Kidney (tissue), 14 donors: ENCODE data around the gene CKAP5. TPM values are rescaled to one million over a fixed set of nuclear protein-coding genes. Genes with fewer than 3 reads are reported as not detected.

Experiments used
- DNase-seq, 5 donors: peaks; one replicate each; pipeline ENCODE4 v3.0.0-alpha.2; 2013 to 2020
- FAIRE-seq: peaks from 2 replicates; lab custom pipeline; 2012; peaks lifted over from hg19 to GRCh38; lab: Jason Lieb, UNC
- H3K27ac ChIP-seq, 2 donors: one replicate each; pipeline ENCODE4 v1.7.0; 2013; ENCODE audit warnings: low read depth in 2 of 2, low read length in 2 of 2, inconsistent platforms in 1 of 2
- H3K27me3 ChIP-seq: one replicate; pipeline ENCODE4 v1.7.1; 2013; ENCODE audit warnings: low read length, inconsistent platforms; ENCODE audit not compliant: control insufficient read depth, insufficient read depth
- H3K36me3 ChIP-seq, 3 donors: one replicate each; pipeline versions ENCODE4 v1.7.0 to v1.7.1; 2013; ENCODE audit warnings: low read length in 3 of 3, control low read depth in 1 of 3, inconsistent platforms in 1 of 3; ENCODE audit not compliant: insufficient read depth in 3 of 3, control insufficient read depth in 2 of 3
- H3K4me1 ChIP-seq, 3 donors: one replicate each; pipeline versions ENCODE4 v1.7.0 to v1.7.1; 2013; ENCODE audit warnings: low read length in 3 of 3, inconsistent platforms in 1 of 3, low read depth in 1 of 3; ENCODE audit not compliant: control insufficient read depth in 2 of 3, insufficient read depth in 2 of 3
- H3K4me3 ChIP-seq, 3 donors: one replicate each; pipeline versions ENCODE4 v1.7.0 to v1.8.1; 2013; ENCODE audit warnings: low read length in 3 of 3, control low read depth in 1 of 3, inconsistent platforms in 1 of 3
- H3K9ac ChIP-seq, 3 donors: one replicate each; pipeline versions ENCODE4 v1.7.0 to v1.7.1; 2013; ENCODE audit warnings: low read length in 3 of 3, control low read depth in 1 of 3, inconsistent platforms in 1 of 3
- H3K9me3 ChIP-seq, 3 donors: one replicate each; pipeline versions ENCODE4 v1.7.0 to v1.7.1; 2013; ENCODE audit warnings: low read length in 3 of 3, control low read depth in 1 of 3, inconsistent platforms in 1 of 3; ENCODE audit not compliant: control insufficient read depth in 2 of 3, insufficient read depth in 1 of 3
- CTCF ChIP-seq: IDR thresholded peaks from 3 replicates; pipeline ENCODE4 v1.5.1; 2012; ENCODE audit warnings: mild to moderate bottlenecking, moderate library complexity, borderline replicate concordance; ENCODE audit not compliant: insufficient read depth; ENCODE audit errors: extremely low read depth
- intact Hi-C: fragments of 100-400 bp; cut with DNase I; formaldehyde crosslinking; loops from one replicate; pipeline ENCODE4 v1.11.1; 2022
- polyA plus RNA-seq: library from polyadenylated mRNA; stranded (reverse); fragments of 350-450 nt; fragmentation: Illumina TruSeq; extraction: RNeasy Lipid Tissue Mini Kit (QIAGEN cat#74804); gene quantifications from one replicate; pipeline ENCODE4 v1.2.3, GENCODE V29; 2014; ENCODE audit warnings: low read depth, low replicate concordance; ENCODE audit not compliant: insufficient read depth
- total RNA-seq: library from RNA; stranded (reverse); fragmentation: NEBNext Ultra II Directional; extraction: Animal tissue kit (Norgen Biotek cat#: 25700); gene quantifications from one replicate; pipeline ENCODE4 v1.2.1, GENCODE V29; 2021
- donor health status: control.
- donor health status: control.
- donor health status: control.
- donor health status: control.
- donor health status: control.
- donor health status: DM: yes; HTN: yes; CAD: no.
- donor health status: Normal renal cell carcinoma (clear cell type).

Gene CKAP5
- total and polyA plus RNA-seq, 2 donors from 2014 or later: 10.8 to 51.9 TPM

GRCh38 chr11:46858920-46859546 is 13.0 kb upstream of the CKAP5 start:
- no peak overlapping the region for H3K9ac ChIP-seq
- no peak for FAIRE-seq
- no peaks in the 10 kb centered on the region for H3K4me1 ChIP-seq
- H3K4me3 ChIP-seq: no peak overlapping the region
- intact Hi-C loops: no loop called here
- DNase-seq: no peak
- peaks cover 0 to 3% (median 0%) of the 10 kb centered on the region in 3 donors for H3K36me3 ChIP-seq
- no peak for TF ChIP-seq CTCF
- no peak overlapping the region for H3K27ac ChIP-seq
- H3K27me3 ChIP-seq: no peaks in the 10 kb centered on the region
- no peaks in the 10 kb centered on the region for H3K9me3 ChIP-seq

DNA sequence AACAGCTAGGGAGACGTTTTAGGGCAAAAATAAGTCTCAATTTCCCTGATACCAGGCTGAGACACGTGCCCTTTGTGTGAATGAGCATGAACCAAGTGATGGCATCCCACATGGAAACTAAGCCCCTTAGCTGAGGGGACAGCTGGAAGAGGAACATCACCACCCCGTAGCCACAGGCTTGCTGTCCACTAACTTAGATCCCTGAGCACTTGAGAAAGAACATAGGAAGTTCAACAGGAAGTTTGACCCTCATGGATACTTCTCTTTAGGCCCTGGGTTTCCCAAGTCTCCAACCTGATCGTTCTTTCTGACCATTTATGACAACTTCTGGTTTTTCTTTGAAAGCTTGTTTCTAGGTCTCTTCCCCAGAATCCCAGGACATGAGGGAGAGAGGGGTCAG is 11.6 kb upstream of the CKAP5 start:
- Histone ChIP-seq H3K4me3 (no peak overlapping the region), H3K4me1 (no peaks in the 10 kb centered on the region), H3K9ac (no peak overlapping the region), H3K27ac (no peak overlapping the region), H3K27me3 (no peaks in the 10 kb centered on the region), H3K36me3 (peaks cover 0 to 3% (median 0%) of the 10 kb centered on the region in 3 donors), H3K9me3 (no peaks in the 10 kb centered on the region)
- no peak for TF ChIP-seq CTCF
- DNase-seq (no peak), FAIRE-seq (no peak)
- intact Hi-C loops: no loop called here

DNA sequence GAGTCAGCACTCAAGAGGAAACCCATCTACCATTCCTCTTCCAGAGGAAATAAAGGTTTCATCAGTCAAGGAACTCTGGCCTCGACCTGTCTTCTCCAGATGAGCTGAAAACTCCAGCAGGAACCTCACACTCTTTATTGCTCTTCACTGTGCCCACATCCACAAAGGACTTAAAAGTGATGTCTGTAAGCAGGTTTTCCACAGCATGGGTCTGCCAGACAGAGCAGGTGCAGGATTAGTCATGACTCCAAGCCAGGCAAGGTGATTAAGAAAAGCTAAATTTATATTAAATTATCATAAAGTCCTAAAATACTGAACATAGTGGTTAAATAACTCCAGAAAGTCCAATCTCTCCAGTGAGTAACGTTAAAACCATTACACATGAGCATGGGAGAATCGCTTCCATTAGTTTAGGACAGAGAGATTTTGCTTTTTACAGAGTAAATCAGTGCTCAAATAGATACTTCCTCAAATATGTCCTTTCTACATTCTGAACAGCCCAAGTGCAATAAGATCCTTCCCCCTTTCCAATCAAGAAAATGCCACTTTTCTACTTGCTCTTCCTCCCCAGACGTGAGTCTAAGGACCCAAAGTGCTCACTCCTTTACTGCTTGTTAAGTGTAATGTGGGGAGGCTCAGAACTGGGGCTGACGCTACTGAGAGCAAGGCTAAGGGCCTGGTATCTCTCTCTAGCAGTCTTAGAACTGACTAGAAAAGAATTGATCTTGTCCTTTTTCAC is 10.7 kb upstream of the CKAP5 start:
- H3K4me3 ChIP-seq: no peak overlapping the region
- no peaks in the 10 kb centered on the region for H3K9me3 ChIP-seq
- DNase-seq (no peak), FAIRE-seq (no peak)
- H3K4me1 ChIP-seq: no peaks in the 10 kb centered on the region
- TF ChIP-seq CTCF: no peak
- H3K27ac ChIP-seq: no peak overlapping the region
- intact Hi-C loops: no loop called here
- no peaks in the 10 kb centered on the region for H3K27me3 ChIP-seq
- H3K9ac ChIP-seq: no peak overlapping the region
- peaks cover 0 to 3% (median 0%) of the 10 kb centered on the region in 3 donors for H3K36me3 ChIP-seq
